Panc1 (cell line): ENCODE measurements around the gene MRPS27.

Source experiments
- CTCF ChIP-seq: fragments of 450-650 bp; IDR thresholded peaks from 2 replicates; pipeline ENCODE4 v1.5.1; 2017; ENCODE audit warnings: mild to moderate bottlenecking
- POLR2AphosphoS5 ChIP-seq: IDR thresholded peaks from 2 replicates; pipeline ENCODE4 v1.6.1; 2012; ENCODE audit warnings: mild to moderate bottlenecking, low read depth, low read length, moderate library complexity
- SIN3A ChIP-seq: IDR thresholded peaks from 2 replicates; pipeline ENCODE4 v1.6.1; 2012; ENCODE audit warnings: low read depth, mild to moderate bottlenecking, low read length, moderate library complexity, borderline replicate concordance; ENCODE audit not compliant: insufficient read depth
- TCF7L2 ChIP-seq: IDR thresholded peaks from 2 replicates; pipeline ENCODE4 v1.6.1; 2011; ENCODE audit warnings: mild to moderate bottlenecking, low read depth, low read length, inconsistent platforms

GRCh38 chr5:72364171-72364570 lies 44.1 kb upstream of the MRPS27 start:
- TF ChIP-seq POLR2AphosphoS5 (no peak), CTCF (no peak), TCF7L2 (no peak), SIN3A (no peak)
